ENCODE results near the gene TANGO6. TPM values are rescaled to one million over a fixed set of nuclear protein-coding genes. Genes with fewer than 3 reads are reported as not detected.

The TANGO6 gene
- total and polyA plus RNA-seq, 9 donors: 4.7 to 27.8 (median 15.5) TPM

- no peaks in the 10 kb centered on the region for H3K27me3 ChIP-seq
- no peak overlapping the region for H3K27ac ChIP-seq
- H3K4me1 ChIP-seq (ENCODE audit: insufficient read depth): peaks cover 1% of the 10 kb centered on the region
- intact Hi-C loops (cut with DNase I): no loop called here
- no peak overlapping the region for H3K4me3 ChIP-seq
- DNase-seq: no peak
- TF ChIP-seq CTCF (IDR thresholded peaks at IDR 0.05): no peak
- no peak for TF ChIP-seq EP300 (IDR thresholded peaks at IDR 0.05)
- TF ChIP-seq POLR2A (IDR thresholded peaks at IDR 0.05): no peak
- no peaks in the 10 kb centered on the region for H3K36me3 ChIP-seq
- H3K9me3 ChIP-seq: no peaks in the 10 kb centered on the region
Observed at GRCh38 chr16:68825427-68825826, 17.9 kb upstream of the TANGO6 start.

- H3K27ac ChIP-seq: no peak overlapping the region
- DNase-seq: no peak
- 85 to 87% (median 87%) methylated on average over 6 of the region's 6 CpGs for WGBS, 3 donors
- intact Hi-C loops (cut with DNase I): no loop called here
- H3K27me3 ChIP-seq: no peaks in the 10 kb centered on the region
- no peak for TF ChIP-seq CTCF (IDR thresholded peaks at IDR 0.05)
- no peak for TF ChIP-seq POLR2A (IDR thresholded peaks at IDR 0.05)
- TF ChIP-seq EP300 (IDR thresholded peaks at IDR 0.05): no peak
- H3K36me3 ChIP-seq: no peaks in the 10 kb centered on the region
- peaks cover 1% of the 10 kb centered on the region for H3K4me1 ChIP-seq (ENCODE audit: insufficient read depth)
- H3K4me3 ChIP-seq: no peak overlapping the region
- no peaks in the 10 kb centered on the region for H3K9me3 ChIP-seq
Observed at GRCh38 chr16:68826652-68827051, 16.7 kb upstream of the TANGO6 start.

- DNase-seq: no peak
- intact Hi-C loops (cut with DNase I): no loop called here
- 88 to 92% (median 92%) methylated on average over 14 of the region's 14 CpGs for WGBS, 3 donors
Observed at GRCh38 chr16:68833251-68833650, 10.1 kb upstream of the TANGO6 start.

GRCh38 chr16:68834550-68834949 is 8.8 kb upstream of the TANGO6 start:
- H3K9me3 ChIP-seq: no peaks in the 10 kb centered on the region
- DNase-seq: no peak
- H3K36me3 ChIP-seq: no peaks in the 10 kb centered on the region
- H3K4me3 ChIP-seq: no peak overlapping the region
- intact Hi-C loops (cut with DNase I): no loop called here
- no peaks in the 10 kb centered on the region for H3K27me3 ChIP-seq
- no peak overlapping the region for H3K27ac ChIP-seq
- H3K4me1 ChIP-seq (ENCODE audit: insufficient read depth): no peaks in the 10 kb centered on the region
- 98 to 100% (median 100%) methylated on average over 1 of the region's 1 CpG for WGBS, 3 donors
- TF ChIP-seq EP300 (IDR thresholded peaks at IDR 0.05) (no peak), POLR2A (IDR thresholded peaks at IDR 0.05) (no peak), CTCF (IDR thresholded peaks at IDR 0.05) (no peak)

More at GRCh38 chr16:68833251-68833650, 10.1 kb upstream of the TANGO6 start:
- H3K27ac ChIP-seq: no peak overlapping the region
- no peak overlapping the region for H3K4me3 ChIP-seq
- no peaks in the 10 kb centered on the region for H3K9me3 ChIP-seq
- no peaks in the 10 kb centered on the region for H3K36me3 ChIP-seq
- H3K27me3 ChIP-seq: no peaks in the 10 kb centered on the region
- TF ChIP-seq CTCF (IDR thresholded peaks at IDR 0.05) (no peak), EP300 (IDR thresholded peaks at IDR 0.05) (no peak), POLR2A (IDR thresholded peaks at IDR 0.05) (no peak)
- H3K4me1 ChIP-seq (ENCODE audit: insufficient read depth): no peaks in the 10 kb centered on the region

- WGBS, 3 donors: 79 to 84% (median 82%) methylated on average over 5 of the region's 5 CpGs
- no peak for TF ChIP-seq EP300 (IDR thresholded peaks at IDR 0.05)
- no peak for TF ChIP-seq CTCF (IDR thresholded peaks at IDR 0.05)
- TF ChIP-seq POLR2A (IDR thresholded peaks at IDR 0.05): no peak
- no peaks in the 10 kb centered on the region for H3K27me3 ChIP-seq
- no peak for DNase-seq
- no peaks in the 10 kb centered on the region for H3K36me3 ChIP-seq
- H3K9me3 ChIP-seq: no peaks in the 10 kb centered on the region
- H3K4me3 ChIP-seq: no peak overlapping the region
- H3K27ac ChIP-seq: no peak overlapping the region
- no peaks in the 10 kb centered on the region for H3K4me1 ChIP-seq (ENCODE audit: insufficient read depth)
- intact Hi-C loops (cut with DNase I): no loop called here
Observed at GRCh38 chr16:68835970-68836369, 7.4 kb upstream of the TANGO6 start.

Data from ovary (tissue), 9 donors.